Measurements from ENCODE around the gene DLL1.

DLL1 gene

DNA sequence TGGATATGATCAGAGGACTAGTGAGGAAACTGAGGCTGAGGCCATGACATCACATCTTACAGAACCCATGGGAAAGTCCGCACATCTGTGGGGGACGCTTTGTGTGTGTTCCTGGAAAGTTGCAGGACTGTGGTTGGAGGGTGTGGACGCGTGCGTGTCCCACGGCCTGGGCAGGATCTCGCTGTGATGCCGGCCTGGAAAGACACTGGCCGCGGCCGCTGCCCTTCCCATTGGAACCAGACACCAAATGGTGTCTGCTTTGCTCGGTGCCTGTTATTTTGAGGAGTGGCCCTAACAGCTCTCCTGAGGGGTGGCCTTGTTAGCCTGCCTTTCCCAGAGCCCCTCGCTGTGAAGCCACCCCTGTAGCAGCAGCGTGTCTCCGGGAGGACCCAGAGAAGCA lies 41.1 kb downstream of the DLL1 start:
- no peak for DNase-seq

- DNase-seq = no peak
Observed at GRCh38 chr6:170248861-170249600, 41.8 kb downstream of the DLL1 start.

DNA sequence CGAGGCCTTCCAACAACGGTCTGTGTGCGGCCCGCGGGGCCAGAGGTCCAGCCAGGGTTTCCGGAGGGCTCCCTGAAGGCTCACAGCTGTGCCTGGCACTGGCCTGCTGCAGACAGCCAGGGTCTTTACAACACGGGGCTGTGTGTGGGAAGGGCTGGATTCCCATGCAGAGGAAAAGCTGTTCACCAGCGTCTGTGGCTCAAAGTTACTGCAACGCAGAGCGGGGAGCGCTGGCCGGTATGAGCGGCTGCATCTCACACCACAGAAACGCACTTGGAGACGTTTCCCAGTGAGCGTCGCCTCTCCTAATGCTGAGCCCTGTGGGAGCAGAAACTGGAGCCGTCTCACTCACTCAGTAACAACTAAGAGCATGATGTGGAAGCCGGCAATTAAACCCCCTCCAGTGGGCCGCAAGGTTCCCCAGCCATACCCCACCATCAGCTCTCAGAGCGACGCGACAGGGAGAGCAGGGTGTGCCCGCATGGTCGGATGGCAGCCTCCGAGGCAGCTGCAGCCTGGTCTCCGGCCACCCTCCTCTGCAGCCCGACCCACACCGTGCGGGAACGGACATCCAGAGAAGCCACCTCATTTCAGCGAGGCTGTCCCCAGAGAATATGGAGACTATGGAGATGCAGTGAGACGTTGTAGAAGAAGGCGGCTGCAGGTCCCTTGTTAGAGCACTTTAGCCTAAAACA lies 42.6 kb downstream of the DLL1 start:
- DNase-seq = no peak

DNA sequence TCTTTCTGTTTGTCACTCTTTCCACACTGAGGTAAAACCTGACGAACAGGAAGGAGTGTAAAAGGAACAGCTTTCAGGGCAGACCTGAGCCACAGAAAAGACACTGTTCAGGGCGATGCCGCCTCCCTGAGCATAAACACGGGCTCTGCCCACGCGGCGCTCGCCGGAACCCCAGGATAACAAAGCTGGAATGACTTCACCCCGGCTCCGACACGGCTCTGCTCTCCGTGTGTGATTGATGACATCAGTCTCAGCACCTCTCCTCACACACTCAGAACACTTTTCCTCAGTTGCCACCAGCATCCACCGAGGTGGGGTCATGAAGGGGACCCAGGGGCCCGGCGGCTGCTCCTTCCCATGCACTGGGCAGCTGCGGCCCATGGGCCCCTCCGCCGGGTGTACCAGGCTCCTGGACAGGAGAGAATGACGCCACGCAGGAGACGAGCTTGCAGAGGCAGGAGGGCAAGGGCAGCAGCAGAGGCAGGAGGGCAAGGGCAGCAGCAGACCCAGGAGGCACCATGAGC lies 43.6 kb downstream of the DLL1 start:
- DNase-seq = no peak

- DNase-seq = no peak
Observed at GRCh38 chr6:170245475-170245992, 45.3 kb downstream of the DLL1 start.

DNA sequence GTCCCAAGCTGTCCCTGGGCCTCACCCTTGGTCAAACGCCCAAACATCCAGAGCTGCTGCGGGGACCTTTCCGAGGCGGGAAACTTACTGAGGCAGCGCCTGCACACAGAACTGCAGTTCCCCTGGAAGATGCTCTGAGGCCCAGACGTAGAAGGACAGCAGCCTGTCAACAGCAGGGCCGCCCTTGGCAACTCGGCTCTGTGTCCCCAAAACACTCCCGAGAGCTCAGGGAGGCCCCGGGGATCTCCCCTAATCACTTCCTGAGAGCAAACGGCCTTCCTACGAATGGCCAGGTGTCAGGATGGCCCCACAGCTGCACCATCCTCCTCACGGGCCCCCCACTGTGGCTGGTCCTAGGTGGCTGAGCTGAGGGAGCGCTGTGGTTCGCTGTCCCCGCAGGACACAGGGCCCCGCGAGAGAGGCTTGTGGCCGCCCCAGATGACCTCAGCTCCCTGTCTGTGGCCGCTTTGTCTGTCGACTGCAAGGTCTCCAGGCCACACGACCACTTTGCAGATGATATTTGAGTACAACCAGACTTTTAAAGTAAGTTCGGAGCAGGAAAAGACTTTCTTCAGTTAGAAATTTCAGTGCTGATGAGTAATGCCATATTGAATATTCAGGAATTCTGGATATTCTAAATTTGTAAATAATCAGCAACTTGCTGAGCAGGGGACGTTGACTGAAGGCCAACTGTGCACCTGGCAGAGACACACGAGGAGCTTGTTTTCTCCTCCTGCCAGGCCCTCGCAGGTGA lies 46.0 kb downstream of the DLL1 start:
- no peak for DNase-seq

DNA sequence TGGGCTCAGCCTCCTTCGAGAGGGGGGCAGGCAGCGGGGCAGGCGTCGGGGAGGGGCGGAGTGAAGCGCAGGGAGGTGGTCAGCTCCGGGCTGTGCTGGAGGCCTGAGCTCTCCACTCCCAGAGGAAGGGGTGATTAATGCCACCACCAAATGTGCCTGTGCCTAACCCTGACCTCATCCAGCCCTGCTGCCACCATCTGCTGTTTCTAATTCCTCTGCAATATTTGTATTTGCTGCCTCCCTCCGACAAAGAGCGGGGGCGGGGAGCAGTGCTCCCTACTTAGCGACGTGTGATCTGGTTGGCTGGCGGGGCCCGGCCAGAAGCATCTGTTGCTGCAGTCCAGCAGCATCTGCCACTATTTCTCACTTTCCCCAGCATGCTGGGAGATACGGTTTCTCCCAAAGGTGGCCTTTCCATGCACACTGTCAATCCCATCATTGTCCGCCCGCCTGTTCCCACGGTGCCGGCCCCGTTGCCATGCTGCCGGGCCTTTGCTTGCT lies 47.0 kb downstream of the DLL1 start:
- no peak for DNase-seq

- no peak for DNase-seq
Observed at GRCh38 chr6:170243386-170243785, 47.5 kb downstream of the DLL1 start.

DNA sequence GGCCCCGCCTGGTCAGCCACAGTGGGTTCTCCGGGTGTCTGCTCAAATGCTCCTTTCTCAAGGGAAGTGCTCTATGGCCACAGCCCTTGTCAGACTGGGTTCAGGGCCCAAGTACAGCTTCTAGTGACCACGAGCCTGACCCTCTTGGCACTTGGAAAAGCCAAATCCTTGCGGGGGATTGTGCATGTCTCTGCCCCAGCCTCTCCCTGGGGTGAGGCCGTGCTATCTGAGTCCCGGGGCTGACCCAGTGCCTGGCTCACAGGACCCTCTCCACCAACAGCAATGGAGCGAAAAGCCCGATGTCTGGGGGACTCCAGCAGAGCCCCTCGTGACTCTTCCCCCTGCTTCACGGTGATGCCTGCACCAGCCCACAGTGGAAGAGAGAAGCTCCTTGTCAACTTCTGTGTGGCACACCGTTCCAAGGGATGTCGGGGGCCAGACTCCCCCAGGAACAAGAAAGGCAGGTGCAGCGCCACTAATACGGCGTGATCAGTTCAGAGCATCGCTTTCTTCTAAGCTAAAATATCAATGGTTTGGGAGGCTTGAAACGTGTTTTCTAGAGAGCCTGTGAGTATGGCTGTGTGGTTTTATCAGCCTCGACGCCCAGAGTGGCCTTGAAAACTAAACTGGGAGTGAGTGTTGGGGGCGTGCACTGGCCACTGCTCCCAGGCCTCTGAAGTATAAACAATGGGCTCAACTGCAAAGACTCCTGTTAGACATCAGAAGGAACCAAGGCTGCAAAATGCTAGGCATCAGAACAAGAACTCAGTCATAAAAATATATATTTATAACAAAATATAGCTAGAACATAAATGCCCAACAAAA lies 51.9 kb downstream of the DLL1 start:
- DNase-seq = no peak

DNA sequence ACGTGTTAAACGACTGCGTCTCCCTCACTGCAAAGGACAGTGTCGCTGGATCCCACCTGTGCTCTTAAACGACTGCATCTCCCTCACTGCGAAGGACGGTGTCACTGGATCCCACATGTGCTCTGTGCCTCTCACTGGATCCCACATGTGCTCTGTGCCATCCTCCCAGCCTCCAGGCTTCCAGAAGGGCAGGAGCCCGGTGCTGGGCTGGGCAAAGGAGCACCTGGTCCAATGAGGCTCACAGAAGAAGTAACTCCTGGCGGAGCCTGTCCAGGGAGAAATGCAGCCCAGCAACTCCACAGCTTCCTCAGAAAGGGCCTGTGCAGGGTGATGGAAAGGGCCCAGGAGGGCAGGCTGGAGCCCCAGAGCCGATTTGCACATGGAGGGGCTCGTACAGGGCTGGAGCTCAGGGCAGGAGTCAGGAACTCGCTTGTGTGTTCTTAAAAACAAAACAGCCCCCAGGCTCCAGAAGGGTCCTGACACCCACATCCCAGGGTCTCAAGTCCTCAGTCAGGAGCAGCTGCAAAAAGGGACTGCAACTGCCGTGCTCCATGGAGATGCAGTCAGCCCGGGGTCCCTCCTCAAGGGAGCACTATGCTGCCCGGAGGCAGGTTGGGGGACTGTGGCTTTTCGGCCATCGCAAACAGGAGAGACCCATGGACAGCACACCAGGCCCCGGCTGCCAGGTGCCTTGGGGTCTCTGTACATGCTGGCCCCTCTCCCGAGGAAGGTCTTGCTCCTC lies 52.7 kb downstream of the DLL1 start:
- DNase-seq = no peak

DNA sequence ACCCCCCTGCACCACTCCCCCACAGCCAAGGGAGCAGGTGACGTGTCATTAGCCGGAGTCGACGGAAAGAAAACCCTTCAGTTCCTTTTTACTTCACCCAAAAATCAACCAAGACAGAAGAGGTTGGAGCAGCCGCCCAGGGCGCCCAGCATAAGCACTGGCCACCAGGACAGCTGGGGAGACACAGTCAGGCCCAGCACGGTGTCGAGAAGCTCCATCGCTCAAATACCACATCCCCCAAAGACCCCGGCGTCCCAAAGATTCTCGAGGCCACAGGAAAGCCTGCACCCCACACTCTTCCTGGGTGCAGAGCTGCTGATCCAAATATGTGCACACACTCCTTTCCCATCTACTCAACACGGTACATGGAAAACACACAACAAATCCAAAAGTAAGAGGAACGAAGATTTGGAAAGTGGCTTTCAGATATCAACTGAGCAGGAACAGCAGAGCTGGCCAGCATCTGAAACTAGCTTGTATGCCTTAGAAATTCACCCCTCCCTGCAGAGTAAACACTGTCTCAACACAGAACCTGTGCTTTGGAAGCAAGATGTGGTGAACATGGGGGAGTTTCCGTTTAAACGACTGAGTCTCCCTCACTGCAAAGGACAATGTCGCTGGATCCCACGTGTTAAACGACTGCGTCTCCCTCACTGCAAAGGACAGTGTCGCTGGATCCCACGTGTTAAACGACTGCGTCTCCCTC lies 54.6 kb downstream of the DLL1 start:
- DNase-seq = no peak

DNA sequence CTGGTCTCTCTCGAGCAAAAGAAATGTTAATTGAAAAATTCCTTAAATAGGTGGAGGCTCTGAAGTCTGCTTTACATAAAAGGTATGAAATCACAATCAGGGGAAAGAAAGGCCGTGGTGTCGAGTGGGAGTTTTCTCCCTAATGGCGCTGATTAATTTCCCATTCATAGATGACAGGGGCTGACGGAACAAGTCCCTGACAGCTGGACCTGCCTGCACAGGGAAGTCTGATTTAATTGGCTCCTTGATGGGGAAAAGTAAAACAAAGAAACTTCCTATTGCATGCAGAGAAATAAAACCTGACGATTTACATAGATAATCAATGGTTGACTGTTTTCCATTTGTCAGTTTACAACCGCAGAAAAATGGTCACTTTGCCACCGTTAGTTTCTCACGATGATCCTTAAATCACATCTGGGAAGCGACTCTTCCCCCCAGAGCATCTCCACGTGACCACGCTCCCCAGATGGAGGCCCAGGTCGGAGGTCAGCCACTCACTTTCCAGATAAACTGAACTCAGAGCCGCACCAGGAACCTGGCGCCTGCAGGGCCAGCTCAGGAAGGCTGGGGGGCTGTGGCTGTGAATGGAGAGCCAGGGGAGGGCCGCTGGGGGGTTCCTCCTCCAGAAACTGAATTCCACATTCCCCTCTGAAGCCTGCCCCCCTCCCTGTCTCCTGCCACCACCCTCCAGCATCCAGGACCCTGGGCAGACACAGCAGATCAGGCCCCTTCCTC lies 55.3 kb downstream of the DLL1 start:
- no peak for DNase-seq

DNA sequence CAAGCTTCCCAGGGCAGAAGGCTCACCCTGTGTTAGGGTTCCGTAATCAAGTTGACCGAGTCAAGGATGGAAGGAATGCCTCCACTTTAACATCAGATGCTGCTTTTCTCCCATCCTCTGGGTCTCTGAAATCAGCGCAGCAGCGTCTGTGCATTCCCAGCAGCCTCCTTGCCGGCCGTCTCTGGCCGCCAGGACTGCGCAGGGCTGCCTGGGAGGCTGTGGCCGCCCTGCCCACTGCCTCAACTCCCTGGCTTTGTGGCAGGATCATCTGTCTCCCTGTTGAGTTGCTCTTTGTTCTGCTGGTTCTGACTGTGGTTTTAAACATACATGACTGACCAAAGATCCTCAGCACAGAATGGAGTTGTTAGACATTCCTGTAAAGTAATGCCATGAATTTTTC lies 56.5 kb downstream of the DLL1 start:
- DNase-seq = no peak

- no peak for DNase-seq
Observed at GRCh38 chr6:170233286-170234205, 57.3 kb downstream of the DLL1 start.
